Stimulated activated CD8-positive, alpha-beta memory T cell treated with anti-CD3 and anti-CD28 coated beads, Interleukin-15, amount 100 ng/mL, for 4 hours (primary cell): Measurements from ENCODE around the gene RGS3.

Experiments used
- DNase-seq, 2 donors: peaks; one replicate each; pipeline ENCODE4 v3.0.0-alpha.2; 2020; ENCODE audit warnings: low read depth in 2 of 2

Gene RGS3

GRCh38 chr9:113618836-113619490 is 155.4 kb downstream of the RGS3 start:
- DNase-seq: no peak

- no peak for DNase-seq
These were observed 156.2 kb downstream of the RGS3 start for GRCh38 chr9:113619491-113620376.

GRCh38 chr9:113620377-113621161 is 157.0 kb downstream of the RGS3 start:
- no peak for DNase-seq

GRCh38 chr9:113621309-113621791 is 157.8 kb downstream of the RGS3 start:
- no peak for DNase-seq

GRCh38 chr9:113621980-113622379 is 158.5 kb downstream of the RGS3 start:
- DNase-seq: no peak

GRCh38 chr9:113622600-113623400 is 159.3 kb downstream of the RGS3 start:
- DNase-seq: no peak

GRCh38 chr9:113623851-113624485 is 160.4 kb downstream of the RGS3 start:
- DNase-seq: no peak

- no peak for DNase-seq
These were observed 161.2 kb downstream of the RGS3 start for GRCh38 chr9:113624721-113625120.

- DNase-seq: no peak
These were observed 162.0 kb downstream of the RGS3 start for GRCh38 chr9:113625486-113625885.

- DNase-seq: no peak
These were observed 163.4 kb downstream of the RGS3 start for GRCh38 chr9:113626735-113627495.

GRCh38 chr9:113628621-113629020 is 165.1 kb downstream of the RGS3 start:
- DNase-seq: no peak

GRCh38 chr9:113630386-113631136 is 167.0 kb downstream of the RGS3 start:
- no peak for DNase-seq

GRCh38 chr9:113631137-113631765 is 167.7 kb downstream of the RGS3 start:
- DNase-seq: no peak

- no peak for DNase-seq
These were observed 168.5 kb downstream of the RGS3 start for GRCh38 chr9:113631871-113632665.

- DNase-seq: no peak
These were observed 169.5 kb downstream of the RGS3 start for GRCh38 chr9:113632776-113633590.

- no peak for DNase-seq
These were observed 170.5 kb downstream of the RGS3 start for GRCh38 chr9:113633782-113634595.
